Body of pancreas (tissue), 4 donors: Measurements from ENCODE around the gene RNF215. TPM values are rescaled to one million over a fixed set of nuclear protein-coding genes. Genes with fewer than 3 reads are reported as not detected.
A peak's percentile ranks its signal among the peaks of the same experiment; 100 is the strongest.

ENCODE experiments used
- ATAC-seq: fragments of 150-250 bp; one replicate; pipeline ENCODE4 v1.9.1; 2016
- DNase-seq, 4 donors: peaks; one replicate each; pipeline ENCODE4 v3.0.0-alpha.2; 2019
- H3K27ac ChIP-seq, 4 donors: fragments of 200-600 bp; sonication (generic); 1 replicate in 3 of 4; 2 replicates in 1 of 4; pipeline versions ENCODE4 v1.5.1 to v1.6.1; 2016 to 2019; ENCODE audit warnings: mild to moderate bottlenecking in 1 of 4, mixed read lengths in 1 of 4, moderate library complexity in 1 of 4
- H3K27me3 ChIP-seq, 2 donors: fragments of 200-600 bp; sonication (generic); one replicate each; pipeline ENCODE4 v1.6.0; 2016; ENCODE audit warnings: mild to moderate bottlenecking in 1 of 2
- H3K36me3 ChIP-seq, 2 donors: fragments of 200-600 bp; sonication (generic); replicated peaks in 1 of 2; 2 replicates each; pipeline ENCODE4 v1.5.1; 2016; ENCODE audit warnings: low read depth in 2 of 2; ENCODE audit not compliant: insufficient read depth in 1 of 2
- H3K4me1 ChIP-seq: fragments of 200-600 bp; sonication (generic); one replicate; pipeline ENCODE4 v1.6.0; 2016
- H3K4me3 ChIP-seq, 2 donors: fragments of 200-600 bp; sonication (generic); 1 replicate in 1 of 2; 2 replicates in 1 of 2; pipeline ENCODE4 v1.5.1; 2016 to 2019
- H3K9me3 ChIP-seq, 3 donors: fragments of 200-600 bp; sonication (generic); 1 replicate in 2 of 3; 2 replicates in 1 of 3; pipeline ENCODE4 v1.5.1; 2016
- CTCF ChIP-seq, 7 experiments: fragments of 450-650 bp in 4 of 7; fragments of 200-600 bp in 3 of 7; sonication (generic) in 3 of 7; IDR thresholded peaks; one replicate each; pipeline ENCODE4 v1.5.1; 2016 to 2019; ENCODE audit warnings: antibody characterized with exemption in 7 of 7
- POLR2A ChIP-seq, 3 donors: fragments of 450-650 bp; IDR thresholded peaks; one replicate each; pipeline ENCODE4 v1.6.1; 2016; ENCODE audit warnings: antibody characterized with exemption in 3 of 3, mild to moderate bottlenecking in 2 of 3
- WGBS, 2 donors: methylation state at CpG; one replicate each; pipeline ENCODE4 v1.1.5; 2017; 5-methylcytosine and 5-hydroxymethylcytosine counted together
- intact Hi-C: fragments of 100-400 bp; cut with DNase I; formaldehyde crosslinking; loops from one replicate; pipeline ENCODE4 v1.15.1; 2023
- total RNA-seq, 2 donors: library from RNA; depleted of rRNA; stranded (reverse); fragments of >200 nt; gene quantifications; one replicate each; pipeline ENCODE4 v1.1.0, GENCODE V29; 2016

RNF215 gene
- total RNA-seq, 2 donors from 2014 or later: 13.8 to 14.0 TPM

GRCh38 chr22:30422481-30423300 is 35.5 kb upstream of the RNF215 start:
- Histone ChIP-seq H3K4me3 (peak overlapping the region; percentile 20), H3K27ac (peak overlapping the region; percentile 94 to 97 (median 96)), H3K9me3 (no peaks in the 10 kb centered on the region), H3K36me3 (no peaks in the 10 kb centered on the region), H3K4me1 (peaks cover 53% of the 10 kb centered on the region), H3K27me3 (no peaks in the 10 kb centered on the region)
- peak; percentile 26 for ATAC-seq
- peak; percentile 67 to 91 (median 84) for DNase-seq
- WGBS, 2 donors: 21 to 28% methylated on average over 12 to 18 of the region's 18 CpGs
- peak in 1 of 3 donors; percentile 67 for TF ChIP-seq POLR2A (IDR thresholded peaks at IDR 0.05)
- no peak for TF ChIP-seq CTCF (IDR thresholded peaks at IDR 0.05)
- intact Hi-C loops: no loop called here

DNA sequence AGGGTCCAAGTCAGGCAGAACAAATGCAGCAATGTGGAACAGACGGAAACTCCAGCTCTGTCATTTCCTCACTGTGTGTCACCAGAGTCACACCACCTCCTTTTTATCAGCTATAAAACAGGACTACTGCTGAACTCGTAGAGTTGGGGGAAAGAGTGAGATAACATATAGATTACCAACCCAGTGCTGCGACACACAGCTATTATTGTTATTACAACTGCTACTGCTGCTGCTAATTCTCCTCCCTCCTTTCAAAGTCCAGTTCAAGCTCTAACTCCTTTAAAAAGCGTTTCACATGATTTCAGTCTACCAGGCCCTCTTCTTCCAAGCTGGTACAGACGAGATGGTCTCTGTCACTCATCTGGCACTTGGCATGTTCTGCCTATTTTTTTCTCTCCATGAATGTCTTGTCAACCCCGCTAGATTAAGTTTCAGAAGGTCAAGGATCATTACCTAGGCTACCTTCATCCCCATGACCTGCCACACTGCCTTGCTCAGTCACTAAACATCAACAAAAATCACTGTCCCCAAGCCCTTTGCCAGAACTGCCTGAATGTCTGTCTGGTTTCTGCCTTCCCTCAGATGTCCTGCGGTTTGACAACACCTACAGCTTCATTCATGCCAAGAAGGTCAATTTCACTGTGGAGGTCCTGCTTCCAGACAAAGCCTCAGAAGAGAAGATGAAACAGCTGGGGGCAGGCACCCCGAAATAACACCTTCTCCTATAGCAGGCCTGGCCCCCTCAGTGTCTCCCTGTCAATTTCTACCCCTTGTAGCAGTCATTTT is 34.7 kb upstream of the RNF215 start:
- H3K36me3 ChIP-seq: peaks cover 0 to 2% of the 10 kb centered on the region in 2 donors
- intact Hi-C loops: no loop called here
- ATAC-seq (no peak), DNase-seq (no peak)
- peaks cover 52% of the 10 kb centered on the region for H3K4me1 ChIP-seq
- H3K27me3 ChIP-seq: no peaks in the 10 kb centered on the region
- H3K4me3 ChIP-seq: no peak overlapping the region
- peak overlapping the region; percentile 94 to 97 (median 96) for H3K27ac ChIP-seq
- no peaks in the 10 kb centered on the region for H3K9me3 ChIP-seq
- 49 to 56% methylated on average over 8 of the region's 8 CpGs for WGBS, 2 donors
- TF ChIP-seq CTCF (IDR thresholded peaks at IDR 0.05) (no peak), POLR2A (IDR thresholded peaks at IDR 0.05) (no peak)

DNA sequence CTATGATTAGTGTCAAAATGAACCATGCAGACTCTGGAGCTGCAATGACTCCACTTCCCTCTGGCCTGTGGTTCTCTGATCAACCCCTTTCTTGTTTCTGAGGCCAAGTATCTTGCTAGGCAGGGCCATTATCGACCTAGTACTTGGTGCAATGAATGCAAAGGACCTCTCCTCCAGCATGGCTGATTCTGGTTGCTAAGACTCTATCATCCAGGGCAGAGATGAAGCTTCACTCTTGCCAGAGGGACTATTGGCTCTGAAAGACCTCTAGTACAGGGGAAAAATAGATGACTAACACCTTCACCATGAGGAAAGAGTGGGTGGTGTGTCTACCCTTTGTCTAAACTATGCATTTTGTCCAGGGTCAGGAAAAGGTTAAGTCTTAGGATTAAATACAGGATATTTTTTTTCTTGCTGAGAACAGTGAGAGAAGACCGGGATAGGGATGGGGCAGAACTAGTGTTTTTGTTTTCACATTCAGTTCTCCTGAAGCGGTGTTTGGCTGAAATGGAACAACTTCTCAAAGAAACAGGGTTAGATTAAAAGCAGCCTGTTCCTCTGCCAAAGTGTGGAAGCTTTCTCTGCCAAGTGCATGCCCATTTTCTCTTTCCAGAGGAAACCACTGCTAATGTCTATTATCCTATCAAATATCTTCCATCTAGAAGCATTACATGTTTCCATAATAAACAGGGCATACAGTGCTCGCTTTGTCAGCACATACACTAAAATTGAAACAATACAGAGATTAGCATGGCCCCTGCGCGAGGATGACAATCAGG is 33.3 kb upstream of the RNF215 start:
- Histone ChIP-seq H3K27ac (no peak overlapping the region), H3K9me3 (no peaks in the 10 kb centered on the region), H3K27me3 (no peaks in the 10 kb centered on the region), H3K36me3 (peaks cover 0 to 2% of the 10 kb centered on the region in 2 donors), H3K4me1 (peaks cover 43% of the 10 kb centered on the region), H3K4me3 (no peak overlapping the region)
- intact Hi-C loops: no loop called here
- 66 to 78% methylated on average over 6 of the region's 6 CpGs for WGBS, 2 donors
- DNase-seq (no peak), ATAC-seq (no peak)
- TF ChIP-seq CTCF (IDR thresholded peaks at IDR 0.05) (no peak), POLR2A (IDR thresholded peaks at IDR 0.05) (no peak)

GRCh38 chr22:30416837-30417236 is 29.6 kb upstream of the RNF215 start:
- intact Hi-C loops: no loop called here
- peaks cover 13% of the 10 kb centered on the region for H3K4me1 ChIP-seq
- ATAC-seq (no peak), DNase-seq (no peak)
- H3K4me3 ChIP-seq: no peak overlapping the region
- TF ChIP-seq CTCF (IDR thresholded peaks at IDR 0.05) (no peak), POLR2A (IDR thresholded peaks at IDR 0.05) (no peak)
- H3K27me3 ChIP-seq: no peaks in the 10 kb centered on the region
- no peaks in the 10 kb centered on the region for H3K9me3 ChIP-seq
- peaks cover 0 to 2% of the 10 kb centered on the region in 2 donors for H3K36me3 ChIP-seq
- WGBS, 2 donors: 30 to 38% methylated on average over 1 of the region's 1 CpG
- H3K27ac ChIP-seq: no peak overlapping the region
